ENCODE data around the gene GSTO1.

GSTO1 gene

DNA sequence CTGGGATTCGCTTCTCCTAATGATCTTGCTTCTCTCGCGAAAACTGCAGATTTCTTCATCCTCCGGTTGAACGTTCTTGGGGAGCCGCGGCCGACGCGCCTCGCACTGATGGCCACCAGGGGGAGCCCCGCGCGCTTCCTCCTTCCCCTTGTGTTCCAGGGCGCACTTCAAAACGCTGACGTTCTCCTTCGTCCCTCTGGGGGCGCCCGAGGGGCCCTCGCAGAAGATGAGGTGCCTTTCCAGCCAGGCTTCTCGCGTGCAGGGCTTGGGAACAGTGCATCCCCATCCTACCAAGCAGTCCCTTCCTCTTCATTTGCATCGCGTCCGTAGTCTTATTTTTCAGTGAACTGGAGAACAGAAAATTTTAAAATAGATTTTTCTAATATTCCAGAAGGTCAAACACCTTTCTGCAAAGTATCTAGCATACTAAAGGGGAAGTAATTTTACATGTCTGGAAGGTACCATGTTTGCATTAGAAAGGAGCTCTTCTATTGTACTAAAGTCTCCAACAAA lies 36.8 kb downstream of the GSTO1 start:
- peaks cover 11% of the 10 kb centered on the region for H3K4me1 Mint-ChIP-seq
- peak overlapping the region in 2 of 3 experiments; percentile 1 to 10 for H3K4me3 Mint-ChIP-seq
- H3K9me3 Mint-ChIP-seq = no peaks in the 10 kb centered on the region
- no peaks in the 10 kb centered on the region for H3K36me3 Mint-ChIP-seq (ENCODE audit: low read depth)
- peaks cover 25% of the 10 kb centered on the region for H3K27me3 Mint-ChIP-seq (ENCODE audit: low read depth)
- TF ChIP-seq, protein P1, sequence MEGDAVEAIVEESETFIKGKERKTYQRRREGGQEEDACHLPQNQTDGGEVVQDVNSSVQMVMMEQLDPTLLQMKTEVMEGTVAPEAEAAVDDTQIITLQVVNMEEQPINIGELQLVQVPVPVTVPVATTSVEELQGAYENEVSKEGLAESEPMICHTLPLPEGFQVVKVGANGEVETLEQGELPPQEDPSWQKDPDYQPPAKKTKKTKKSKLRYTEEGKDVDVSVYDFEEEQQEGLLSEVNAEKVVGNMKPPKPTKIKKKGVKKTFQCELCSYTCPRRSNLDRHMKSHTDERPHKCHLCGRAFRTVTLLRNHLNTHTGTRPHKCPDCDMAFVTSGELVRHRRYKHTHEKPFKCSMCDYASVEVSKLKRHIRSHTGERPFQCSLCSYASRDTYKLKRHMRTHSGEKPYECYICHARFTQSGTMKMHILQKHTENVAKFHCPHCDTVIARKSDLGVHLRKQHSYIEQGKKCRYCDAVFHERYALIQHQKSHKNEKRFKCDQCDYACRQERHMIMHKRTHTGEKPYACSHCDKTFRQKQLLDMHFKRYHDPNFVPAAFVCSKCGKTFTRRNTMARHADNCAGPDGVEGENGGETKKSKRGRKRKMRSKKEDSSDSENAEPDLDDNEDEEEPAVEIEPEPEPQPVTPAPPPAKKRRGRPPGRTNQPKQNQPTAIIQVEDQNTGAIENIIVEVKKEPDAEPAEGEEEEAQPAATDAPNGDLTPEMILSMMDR (IDR thresholded peaks at IDR 0.05; ENCODE audit: unreplicated experiment in 3 of 3) = peak; percentile 100
- no peak overlapping the region for H3K27ac Mint-ChIP-seq

DNA sequence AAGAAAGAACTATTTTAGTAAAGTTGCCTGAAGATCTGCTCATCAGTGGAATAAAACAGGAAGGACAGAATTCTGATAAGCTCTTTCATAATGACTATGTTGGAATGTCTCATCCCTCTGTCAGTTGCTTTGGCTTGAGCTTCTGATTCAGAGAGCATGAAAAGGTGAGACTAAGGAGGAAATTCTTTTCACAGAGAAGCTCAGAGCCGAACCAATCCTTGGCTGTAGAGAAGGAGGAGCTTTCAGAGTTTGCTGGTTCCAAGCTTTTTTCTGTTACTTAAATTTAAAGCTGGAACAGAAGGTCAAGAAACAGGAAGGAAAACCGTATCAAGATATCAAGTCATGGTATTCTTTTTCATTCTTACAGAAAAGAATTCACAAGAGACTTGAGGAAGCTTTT lies 38.3 kb downstream of the GSTO1 start:
- Mint-ChIP-seq H3K27ac (no peak overlapping the region), H3K9me3 (no peaks in the 10 kb centered on the region), H3K4me3 (no peak overlapping the region), H3K4me1 (peaks cover 11% of the 10 kb centered on the region), H3K27me3 (ENCODE audit: low read depth) (peaks cover 25% of the 10 kb centered on the region), H3K36me3 (ENCODE audit: low read depth) (no peaks in the 10 kb centered on the region)
- TF ChIP-seq, protein P1 (IDR thresholded peaks at IDR 0.05; ENCODE audit: unreplicated experiment in 3 of 3) = no peak

DNA sequence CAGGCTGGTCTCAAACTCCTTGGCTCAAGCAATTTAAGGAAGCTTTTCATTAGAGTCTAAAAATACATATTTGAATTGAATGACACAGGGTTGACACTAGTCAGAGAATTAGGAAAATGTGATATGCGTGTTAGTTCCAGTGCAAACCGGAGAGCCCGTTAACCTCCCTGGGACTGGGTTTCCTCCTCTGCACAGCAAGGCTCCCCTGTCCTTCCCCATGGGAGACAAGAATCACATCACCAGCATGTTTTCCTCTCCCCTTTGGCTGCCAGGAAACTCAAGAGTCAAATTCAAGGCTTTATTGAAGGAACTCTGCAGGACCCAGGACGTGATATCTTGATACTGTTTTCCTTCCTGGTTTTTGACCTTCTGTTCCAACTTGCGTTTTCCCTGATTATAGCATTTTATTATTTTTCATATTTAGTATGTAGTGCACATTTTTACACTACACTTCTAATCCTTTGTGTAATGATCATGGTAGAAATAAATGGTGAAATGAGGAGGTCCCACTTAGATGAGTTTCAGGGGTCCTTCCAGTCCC lies 39.2 kb downstream of the GSTO1 start:
- Mint-ChIP-seq H3K4me3 (no peak overlapping the region), H3K27ac (no peak overlapping the region), H3K9me3 (no peaks in the 10 kb centered on the region), H3K27me3 (ENCODE audit: low read depth) (peaks cover 22% of the 10 kb centered on the region), H3K36me3 (ENCODE audit: low read depth) (no peaks in the 10 kb centered on the region), H3K4me1 (peaks cover 12% of the 10 kb centered on the region)
- TF ChIP-seq, protein P1 (IDR thresholded peaks at IDR 0.05; ENCODE audit: unreplicated experiment in 3 of 3) = no peak

DNA sequence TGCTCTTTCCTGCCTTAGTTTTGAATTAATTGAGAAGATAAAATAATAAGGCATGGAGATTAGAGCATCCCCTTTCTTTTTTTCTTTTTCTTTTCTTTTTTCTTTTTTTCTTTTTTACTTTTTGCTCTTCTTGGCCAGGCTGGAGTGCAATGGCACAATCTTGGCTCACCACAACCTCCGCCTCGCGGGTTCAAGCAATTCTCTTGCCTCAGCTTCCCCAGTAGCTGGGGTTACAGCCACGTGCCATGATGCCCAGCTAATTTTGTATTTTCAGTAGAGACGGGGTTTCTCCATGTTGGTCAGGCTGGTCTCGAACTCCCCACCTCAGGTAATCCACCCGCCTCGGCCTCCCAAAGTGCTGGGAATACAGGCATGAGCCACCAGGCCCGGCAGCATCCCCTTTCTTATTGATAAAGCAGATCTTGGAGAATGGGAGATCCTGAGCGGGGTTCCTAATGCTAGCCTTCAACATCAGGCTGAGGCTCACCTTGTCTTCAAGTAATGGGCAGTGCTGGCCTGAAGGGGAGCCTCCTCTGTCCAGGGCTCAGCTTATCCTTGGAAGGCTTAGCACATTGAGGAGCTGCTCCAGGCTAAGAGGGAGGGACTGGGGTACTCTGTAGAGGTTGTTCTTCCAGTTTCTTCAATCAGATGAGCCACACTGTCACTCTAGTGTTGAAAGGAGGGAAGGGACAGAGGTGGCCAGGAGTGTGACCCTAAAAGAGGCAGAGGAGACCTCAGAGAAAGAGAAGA lies 42.2 kb downstream of the GSTO1 start:
- H3K9me3 Mint-ChIP-seq = no peaks in the 10 kb centered on the region
- H3K27ac Mint-ChIP-seq = peak overlapping the region in 1 of 3 experiments; percentile 39
- H3K4me1 Mint-ChIP-seq = peaks cover 29% of the 10 kb centered on the region
- TF ChIP-seq, protein P1 (IDR thresholded peaks at IDR 0.05; ENCODE audit: unreplicated experiment in 3 of 3) = no peak
- peaks cover 4% of the 10 kb centered on the region for H3K27me3 Mint-ChIP-seq (ENCODE audit: low read depth)
- no peak overlapping the region for H3K4me3 Mint-ChIP-seq
- H3K36me3 Mint-ChIP-seq (ENCODE audit: low read depth) = no peaks in the 10 kb centered on the region

DNA sequence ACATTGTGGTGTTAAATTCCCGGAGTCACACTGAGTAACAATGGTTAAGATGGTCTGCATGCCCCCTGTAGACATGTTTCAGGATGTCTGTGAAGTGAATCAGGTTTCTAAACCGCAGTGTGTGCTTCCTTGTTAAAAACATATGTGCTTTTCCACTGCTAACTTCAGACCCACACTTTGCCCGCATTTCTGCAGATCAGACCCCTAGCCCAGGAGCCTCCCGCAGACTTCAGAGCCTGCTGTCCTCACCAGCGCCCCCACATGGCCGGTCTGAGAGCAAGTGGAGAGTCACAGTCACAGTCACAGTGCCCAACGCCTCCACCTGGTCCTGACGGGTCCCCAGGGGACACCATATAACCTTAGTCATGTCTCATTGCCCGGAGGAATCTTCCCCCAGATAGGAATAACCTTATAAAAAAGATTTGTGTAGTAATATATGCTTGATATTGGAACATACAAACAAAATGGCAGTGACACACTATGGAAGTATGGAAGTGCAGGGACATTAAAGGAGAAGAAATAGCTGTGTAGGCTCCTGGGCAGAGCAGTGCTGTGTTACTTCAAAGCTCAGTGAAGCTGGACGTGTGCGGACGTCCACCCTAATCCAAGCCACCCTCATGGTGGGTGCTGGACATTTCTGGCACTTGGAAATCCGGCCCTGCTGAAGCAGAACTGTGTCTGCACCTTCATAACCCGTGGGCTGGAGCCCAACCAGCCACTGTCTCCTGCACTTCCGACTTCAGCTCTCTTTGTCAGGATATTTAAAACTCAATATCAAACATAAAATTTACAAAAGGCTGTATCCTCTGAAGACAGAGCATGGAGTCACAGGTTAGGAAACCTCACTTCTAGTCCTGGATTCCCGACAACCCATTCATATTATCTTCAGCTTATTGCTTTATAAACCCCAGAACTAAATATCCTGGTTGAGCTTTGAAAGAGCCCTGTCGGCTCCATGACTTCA lies 43.3 kb downstream of the GSTO1 start:
- H3K4me1 Mint-ChIP-seq = peaks cover 26% of the 10 kb centered on the region
- H3K36me3 Mint-ChIP-seq (ENCODE audit: low read depth) = no peaks in the 10 kb centered on the region
- TF ChIP-seq, protein P1 (IDR thresholded peaks at IDR 0.05; ENCODE audit: unreplicated experiment in 3 of 3) = peak in 1 of 3 experiments; percentile 28

More for the DNA sequence above, 43.3 kb downstream of the GSTO1 start:
- Mint-ChIP-seq H3K27ac (no peak overlapping the region), H3K4me3 (no peak overlapping the region), H3K27me3 (ENCODE audit: low read depth) (peaks cover 4% of the 10 kb centered on the region), H3K9me3 (no peaks in the 10 kb centered on the region)
